Endothelial cell of umbilical vein (primary cell): ENCODE measurements around the gene IFNA8. TPM values are rescaled to one million over a fixed set of nuclear protein-coding genes. Genes with fewer than 3 reads are reported as not detected.

ENCODE experiments used
- BruUV-seq: library from RNA; stranded (reverse); fragments of 400-500 nt; replicated peaks from 2 replicates; lab custom pipeline; 2021; lab: Mats Ljungman, UMichigan
- CTCF ChIA-PET: fragments of 300-600, 350-600 bp; sonication (Branson Sonifier 250); formaldehyde crosslinking; loops from one replicate; lab custom pipeline; 2021; ENCODE audit warnings: antibody characterized with exemption, inconsistent platforms; lab: Charles Lee
- POLR2A ChIA-PET: fragments of 300-600, 350-600 bp; sonication (Branson Sonifier 250); formaldehyde crosslinking; loops from one replicate; lab custom pipeline; 2021; ENCODE audit warnings: antibody characterized with exemption, inconsistent platforms; lab: Charles Lee
- DNase-seq: peaks from one replicate; pipeline ENCODE4 v3.0.0-alpha.2; 2011; ENCODE audit warnings: low read depth, low spot score
- FAIRE-seq: peaks from 2 replicates; lab custom pipeline; 2011; peaks lifted over from hg19 to GRCh38; lab: Jason Lieb, UNC
- H2AFZ ChIP-seq: 2 replicates; pipeline ENCODE4 v1.6.0; 2012; ENCODE audit warnings: low read depth, low read length, control low read depth, inconsistent platforms
- H3K27ac ChIP-seq: 2 replicates; pipeline ENCODE4 v1.5.1; 2011; ENCODE audit warnings: low read depth, mild to moderate bottlenecking, control low read depth, low read length, moderate library complexity; ENCODE audit not compliant: insufficient read depth
- H3K27me3 ChIP-seq, 2 experiments: 2 replicates each; pipeline versions ENCODE4 v1.6.0 to v1.6.1; 2011; ENCODE audit warnings: low read length in 2 of 2, mixed read lengths in 1 of 2; ENCODE audit not compliant: control insufficient read depth in 2 of 2, insufficient read depth in 2 of 2
- H3K36me3 ChIP-seq, 2 experiments: 2 replicates in 1 of 2; 3 replicates in 1 of 2; pipeline ENCODE4 v1.5.1; 2011; ENCODE audit warnings: low read length in 2 of 2, mild to moderate bottlenecking in 1 of 2, moderate library complexity in 1 of 2; ENCODE audit not compliant: control insufficient read depth in 2 of 2, insufficient read depth in 2 of 2; ENCODE audit errors: extremely low read depth in 1 of 2
- H3K4me1 ChIP-seq: 3 replicates; pipeline ENCODE4 v1.5.1; 2011; ENCODE audit warnings: mild to moderate bottlenecking, low read length; ENCODE audit not compliant: control insufficient read depth, insufficient read depth; ENCODE audit errors: extremely low read depth
- H3K4me2 ChIP-seq: 2 replicates; pipeline ENCODE4 v1.6.1; 2011; ENCODE audit warnings: low read length, control low read depth, mixed read lengths; ENCODE audit not compliant: insufficient read depth
- H3K4me3 ChIP-seq, 3 experiments: fragments of 200-600 bp in 1 of 3; sonication (generic), shearing (Covaris generic) in 1 of 3; replicated peaks in 1 of 3; 2 replicates each; pipeline ENCODE4 v1.5.1; 2011 to 2016; ENCODE audit warnings: control low read depth in 3 of 3, low read length in 3 of 3, mild to moderate bottlenecking in 2 of 3, inconsistent platforms in 1 of 3, low read depth in 1 of 3, moderate library complexity in 1 of 3; ENCODE audit not compliant: insufficient read depth in 1 of 3
- H3K79me2 ChIP-seq: 2 replicates; pipeline ENCODE4 v1.6.0; 2012; ENCODE audit warnings: low read length, inconsistent platforms; ENCODE audit not compliant: control insufficient read depth, insufficient read depth
- H3K9ac ChIP-seq: replicated peaks from 2 replicates; pipeline ENCODE3; 2011; ENCODE audit warnings: low read length, control low read depth; ENCODE audit not compliant: insufficient read depth; ENCODE audit errors: extremely low read depth
- H3K9me1 ChIP-seq: replicated peaks from 3 replicates; pipeline ENCODE4 v1.6.0; 2011; ENCODE audit warnings: mild to moderate bottlenecking, low read length; ENCODE audit not compliant: control insufficient read depth, insufficient read depth; ENCODE audit errors: extremely low read depth
- H3K9me3 ChIP-seq: replicated peaks from 2 replicates; pipeline ENCODE4 v1.5.1; 2012; ENCODE audit warnings: low read length, inconsistent platforms; ENCODE audit not compliant: control insufficient read depth, insufficient read depth
- H4K20me1 ChIP-seq: replicated peaks from 2 replicates; pipeline ENCODE3; 2011; ENCODE audit warnings: mild to moderate bottlenecking, low read length; ENCODE audit not compliant: control insufficient read depth, insufficient read depth; ENCODE audit errors: extremely low read depth
- CTCF ChIP-seq, 2 donors: IDR thresholded peaks; 1 replicate in 1 of 2; 2 replicates in 1 of 2; pipeline ENCODE4 v1.5.1; 2011; ENCODE audit warnings: low read length in 2 of 2, mild to moderate bottlenecking in 2 of 2, moderate library complexity in 2 of 2, control low read depth in 1 of 2, inconsistent platforms in 1 of 2, low read depth in 1 of 2; ENCODE audit not compliant: insufficient read depth in 1 of 2; ENCODE audit errors: extremely low read depth in 1 of 2
- EZH2 ChIP-seq: IDR thresholded peaks from 2 replicates; pipeline ENCODE4 v1.6.1; 2012; ENCODE audit warnings: borderline replicate concordance, low read depth, mild to moderate bottlenecking, moderate library complexity, low read length, inconsistent platforms; ENCODE audit not compliant: severe bottlenecking
- FOS ChIP-seq: IDR thresholded peaks from 2 replicates; pipeline ENCODE4 v1.6.1; 2011; ENCODE audit warnings: mild to moderate bottlenecking, low read length, moderate library complexity, borderline replicate concordance; ENCODE audit not compliant: insufficient read depth
- GATA2 ChIP-seq: IDR thresholded peaks from 2 replicates; pipeline ENCODE4 v1.7.0; 2011; ENCODE audit warnings: low read depth, mild to moderate bottlenecking, moderate library complexity, mixed read lengths, low read length; ENCODE audit not compliant: insufficient read length, insufficient read depth
- JUN ChIP-seq: IDR thresholded peaks from 2 replicates; pipeline ENCODE4 v1.6.1; 2011; ENCODE audit warnings: borderline replicate concordance, low read depth; ENCODE audit not compliant: insufficient read length, insufficient read depth
- MAX ChIP-seq: IDR thresholded peaks from 2 replicates; pipeline ENCODE4 v1.6.1; 2011; ENCODE audit not compliant: insufficient read depth, insufficient read length
- MYC ChIP-seq: IDR thresholded peaks from one replicate; pipeline ENCODE4 v1.6.1; 2011; ENCODE audit warnings: mild to moderate bottlenecking, low read depth, low read length
- POLR2A ChIP-seq: IDR thresholded peaks from 2 replicates; pipeline ENCODE4 v1.6.1; 2012; ENCODE audit warnings: low read depth, mild to moderate bottlenecking, control low read depth, low read length
- POLR2AphosphoS5 ChIP-seq: IDR thresholded peaks from 2 replicates; pipeline ENCODE4 v1.6.1; 2012; ENCODE audit warnings: low read depth, mild to moderate bottlenecking, control low read depth, low read length, moderate library complexity; ENCODE audit not compliant: insufficient read depth
- dilution Hi-C: fragments of 300-500 bp; cut with MboI; formaldehyde crosslinking; loops from one replicate; pipeline ENCODE4 v1.15.0; 2019; ENCODE audit warnings: low sequenced_read_pairs; ENCODE audit not compliant: extremely low pct_ligation_motif_present
- intact Hi-C: fragments of 100-400 bp; cut with micrococcal nuclease; formaldehyde crosslinking; loops from one replicate; pipeline ENCODE4 v1.10.0; 2022
- polyA plus RNA-seq, 4 experiments: library from polyadenylated mRNA; depleted of rRNA in 3 of 4; stranded (reverse) in 3 of 4; unstranded in 1 of 4; fragments of >200 nt; gene quantifications; 2 replicates each; pipeline versions ENCODE4 v1.2.1 to v1.2.3, GENCODE V29; 2011 to 2012; ENCODE audit warnings: missing spikeins in 1 of 4
- total RNA-seq: library from RNA; stranded (reverse); gene quantifications from 2 replicates; pipeline ENCODE4 v1.2.3, GENCODE V29; 2021

IFNA8 gene
- total and polyA plus RNA-seq, 2 donors (not counting 3 experiments of a cell fraction or from before 2014, with no cell fraction given): not detected

GRCh38 chr9:21415493-21416267 is 6.8 kb downstream of the IFNA8 start:
- dilution Hi-C loops: no loop called here
- TF ChIP-seq POLR2A (no peak), EZH2 (no peak), POLR2AphosphoS5 (no peak), FOS (no peak), JUN (no peak), GATA2 (no peak), CTCF (IDR thresholded peaks at IDR 0.05; ENCODE audit: extremely low read depth in 1 of 2, insufficient read depth in 1 of 2, low read depth in 1 of 2, low read length in 2 of 2) (no peak), MYC (no peak), MAX (no peak)
- intact Hi-C loops: no loop called here
- Histone ChIP-seq H3K27ac (no peak overlapping the region), H3K4me2 (no peak overlapping the region), H3K9ac (no peak overlapping the region), H3K9me1 (no peaks in the 10 kb centered on the region), H3K9me3 (no peaks in the 10 kb centered on the region), H4K20me1 (no peaks in the 10 kb centered on the region), H3K27me3 (peaks cover 19 to 39% of the 10 kb centered on the region in 2 experiments), H3K4me3 (no peak overlapping the region), H3K4me1 (no peaks in the 10 kb centered on the region), H3K79me2 (no peaks in the 10 kb centered on the region), H2AFZ (no peak overlapping the region), H3K36me3 (no peaks in the 10 kb centered on the region)
- DNase-seq (no peak), FAIRE-seq (no peak)
- no TSS peak for BruUV-seq
- CTCF ChIA-PET: interaction anchor here (1.0 to 1.6 kb wide), 6 partner anchors 19 to 89 kb away, joined by 3 to 5 read pairs (median 4); no protein-coding TSS in a partner anchor
- POLR2A ChIA-PET: no interaction called here
